GM12872 (cell line): ENCODE measurements around the gene KCNN3.

ENCODE experiments used
- CTCF ChIP-seq: IDR thresholded peaks from 3 replicates; pipeline ENCODE4 v1.5.1; 2011; ENCODE audit warnings: low read depth, mild to moderate bottlenecking, low read length, moderate library complexity; ENCODE audit not compliant: insufficient read depth

KCNN3 gene

GRCh38 chr1:154777781-154778180, 92.3 kb downstream of the KCNN3 start:
- TF ChIP-seq CTCF = no peak

- TF ChIP-seq CTCF = no peak
Observed at GRCh38 chr1:154777154-154777553, 92.9 kb downstream of the KCNN3 start.

GRCh38 chr1:154775621-154776605, 94.2 kb downstream of the KCNN3 start:
- no peak for TF ChIP-seq CTCF

DNA sequence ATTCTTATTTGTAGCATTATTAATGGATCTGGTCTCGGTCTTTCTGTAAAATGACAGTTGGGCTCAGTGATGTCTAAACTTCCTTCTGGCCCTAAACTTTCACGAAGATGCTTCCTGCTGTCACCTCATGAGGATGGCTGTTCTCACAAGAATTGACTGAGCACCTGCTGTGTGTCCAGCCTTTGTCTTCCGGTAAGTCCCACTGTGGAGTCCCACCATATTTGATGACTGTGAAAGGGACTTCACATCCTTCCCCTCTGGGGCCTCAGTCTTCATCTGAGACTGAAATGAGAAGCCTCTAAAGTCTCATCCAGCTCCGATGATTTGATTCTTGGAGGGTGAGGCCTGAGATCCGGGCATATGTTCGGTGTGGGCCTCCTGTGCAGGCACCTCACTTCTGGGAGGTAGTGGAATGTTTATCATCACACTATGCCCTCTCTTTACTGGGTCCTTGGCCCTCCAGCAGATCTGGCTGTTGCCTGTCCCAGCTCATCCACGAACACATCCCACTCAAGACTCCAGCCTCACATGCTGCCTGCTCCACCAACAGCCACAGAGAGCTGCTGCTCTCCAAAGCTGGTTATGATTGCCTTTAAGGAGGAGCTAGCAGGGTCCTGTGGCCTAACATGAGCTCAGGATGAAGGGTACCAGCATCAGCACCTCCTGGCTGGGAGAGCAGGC, 95.8 kb downstream of the KCNN3 start:
- no peak for TF ChIP-seq CTCF

DNA sequence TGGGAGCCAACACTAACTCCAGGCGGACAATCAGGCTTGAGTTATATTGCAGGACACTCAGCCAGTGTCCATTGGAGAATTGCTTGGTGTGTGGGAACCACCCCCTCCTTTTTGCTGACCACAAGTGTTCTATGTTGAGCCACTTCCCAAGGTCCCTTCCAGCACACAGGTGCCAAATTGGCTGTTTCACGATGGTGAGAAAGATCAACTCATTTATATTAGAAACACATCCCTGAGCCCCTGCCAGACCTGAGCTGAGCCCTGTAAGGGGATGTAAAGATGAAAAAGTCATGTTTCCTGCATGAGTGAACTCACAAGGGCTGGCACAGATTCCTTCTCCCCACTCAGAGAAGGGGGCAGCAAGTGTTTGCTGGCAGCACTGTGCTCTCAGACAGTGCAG, 96.5 kb downstream of the KCNN3 start:
- TF ChIP-seq CTCF = no peak

DNA sequence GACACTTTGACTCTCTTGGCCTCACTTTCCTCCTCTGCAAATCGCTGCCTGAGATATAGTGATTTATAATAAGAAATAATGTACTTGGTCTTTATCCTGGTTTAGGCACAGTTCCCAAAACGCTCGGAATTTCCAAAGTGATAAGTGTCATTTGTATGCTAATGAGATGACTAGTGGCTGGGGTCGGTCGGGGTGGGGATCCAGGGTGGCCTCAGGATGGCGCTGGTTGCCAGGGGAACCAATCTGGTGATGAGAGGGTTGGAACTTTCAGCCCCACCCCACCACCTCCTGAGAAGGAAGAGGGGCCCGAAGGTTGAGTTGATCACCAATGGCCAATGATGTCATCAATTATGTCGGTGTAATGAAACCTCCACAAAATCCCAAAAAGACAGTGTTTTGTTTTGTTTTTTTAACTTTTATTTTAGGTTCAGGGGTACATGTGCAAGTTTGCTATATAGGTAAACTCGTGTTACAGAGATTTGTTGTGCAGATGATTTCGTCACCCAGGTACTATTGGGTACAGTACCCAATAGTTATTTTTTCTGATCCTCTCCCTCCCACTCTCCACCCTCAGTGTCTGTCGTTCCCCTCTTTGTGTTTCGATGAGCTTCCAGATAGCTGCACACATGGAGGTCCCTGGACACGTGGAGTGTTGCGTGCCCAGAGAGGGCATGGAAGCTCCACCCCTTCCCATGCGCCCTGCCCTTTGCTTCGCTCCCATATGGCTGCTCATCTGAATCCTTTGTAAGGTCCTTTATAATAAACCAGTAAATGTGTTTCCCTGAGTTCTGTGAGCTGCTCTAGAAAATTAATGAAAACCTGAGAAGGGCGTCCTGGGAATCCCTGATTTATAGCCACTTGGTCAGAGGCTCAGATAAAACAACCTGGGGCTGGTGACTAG, 97.2 kb downstream of the KCNN3 start:
- no peak for TF ChIP-seq CTCF

- TF ChIP-seq CTCF = no peak
Observed at GRCh38 chr1:154772056-154772455, 98.0 kb downstream of the KCNN3 start.
